OCI-LY7 (cell line): Measurements from ENCODE around the gene VAMP2. TPM values are rescaled to one million over a fixed set of nuclear protein-coding genes. Genes with fewer than 3 reads are reported as not detected.
A peak's percentile ranks its signal among the peaks of the same experiment; 100 is the strongest.

Experiments
- BruUV-seq: library from RNA; stranded (reverse); fragments of 400-500 nt; replicated peaks from 2 replicates; lab custom pipeline; 2021; lab: Mats Ljungman, UMichigan
- CTCF ChIA-PET: fragments of 300-600 bp; sonication (Branson Sonifier 250); formaldehyde crosslinking; loops from one replicate; lab custom pipeline; 2022; ENCODE audit warnings: antibody characterized with exemption; ENCODE audit not compliant: unreplicated experiment; lab: Charles Lee
- POLR2A ChIA-PET: fragments of 300-600 bp; sonication (Branson Sonifier 250); formaldehyde crosslinking; loops from one replicate; lab custom pipeline; 2022; ENCODE audit warnings: antibody characterized with exemption; lab: Charles Lee
- DNase-seq: peaks from one replicate; pipeline ENCODE4 v3.0.0-alpha.2; 2015; ENCODE audit warnings: low spot score
- H2AFZ ChIP-seq: fragments of 200-600 bp; sonication (generic), shearing (Covaris generic); 2 replicates; pipeline ENCODE4 v1.6.1; 2014; ENCODE audit warnings: mild to moderate bottlenecking, antibody characterized with exemption, low read length, moderate library complexity
- H3K27ac ChIP-seq: fragments of 200-600 bp; sonication (generic); 2 replicates; pipeline ENCODE4 v1.5.1; 2014; ENCODE audit warnings: mixed run types, low read depth, mild to moderate bottlenecking, moderate library complexity, low read length, inconsistent platforms; ENCODE audit not compliant: poor library complexity, severe bottlenecking
- H3K36me3 ChIP-seq: fragments of 200-600 bp; sonication (generic); 2 replicates; pipeline ENCODE4 v1.6.1; 2014; ENCODE audit warnings: mild to moderate bottlenecking, antibody characterized with exemption, low read length, moderate library complexity, mixed read lengths; ENCODE audit not compliant: insufficient read depth
- H3K4me1 ChIP-seq: fragments of 200-600 bp; sonication (generic); 2 replicates; pipeline ENCODE4 v1.5.1; 2014; ENCODE audit warnings: mild to moderate bottlenecking, low read length; ENCODE audit not compliant: insufficient read depth, poor library complexity, severe bottlenecking
- H3K4me2 ChIP-seq: fragments of 200-600 bp; sonication (generic); 2 replicates; pipeline ENCODE4 v1.6.1; 2014; ENCODE audit warnings: mild to moderate bottlenecking, low read length
- H3K4me3 ChIP-seq: fragments of 200-600 bp; sonication (generic); 2 replicates; pipeline ENCODE4 v1.5.1; 2014; ENCODE audit warnings: mild to moderate bottlenecking, low read depth, low read length; ENCODE audit not compliant: poor library complexity, severe bottlenecking
- H3K79me2 ChIP-seq: fragments of 200-600 bp; sonication (generic); 2 replicates; pipeline ENCODE4 v1.6.1; 2016; ENCODE audit warnings: low read depth, mild to moderate bottlenecking, low read length, moderate library complexity, mixed read lengths; ENCODE audit not compliant: insufficient read depth
- H3K9me2 ChIP-seq: fragments of 200-600 bp; sonication (generic); 2 replicates; pipeline ENCODE4 v1.6.1; 2016; ENCODE audit warnings: mild to moderate bottlenecking, low read length, mixed read lengths; ENCODE audit not compliant: insufficient read depth
- H3K9me3 ChIP-seq: fragments of 200-600 bp; sonication (generic); 2 replicates; pipeline ENCODE4 v1.6.1; 2014; ENCODE audit warnings: mild to moderate bottlenecking, mixed run types, low read length, mixed read lengths
- H4K20me1 ChIP-seq: fragments of 200-600 bp; sonication (generic); 2 replicates; pipeline ENCODE4 v1.6.1; 2014; ENCODE audit warnings: mild to moderate bottlenecking, antibody characterized with exemption, low read length, moderate library complexity, mixed read lengths; ENCODE audit not compliant: insufficient read depth
- CTCF ChIP-seq: fragments of 200-600 bp; sonication (generic); conservative IDR thresholded peaks from 2 replicates; pipeline ENCODE4 v1.5.1; 2014; ENCODE audit warnings: mild to moderate bottlenecking, antibody characterized with exemption, low read length, moderate library complexity, mixed read lengths
- EZH2phosphoT487 ChIP-seq: fragments of 200-600 bp; sonication (generic); IDR thresholded peaks from 2 replicates; pipeline ENCODE4 v1.6.1; 2018; ENCODE audit warnings: low read depth, borderline replicate concordance, mild to moderate bottlenecking, mixed run types, antibody characterized with exemption, low read length, moderate library complexity, mixed read lengths
- intact Hi-C: fragments of 100-400 bp; cut with micrococcal nuclease; formaldehyde crosslinking; loops from one replicate; pipeline ENCODE4 v1.10.0; 2022; ENCODE audit not compliant: unreplicated experiment
- total RNA-seq, 2 experiments: library from RNA; depleted of rRNA in 1 of 2; stranded (reverse); fragments of >200 nt in 1 of 2; shearing (Covaris generic) in 1 of 2; gene quantifications; 2 replicates each; pipeline ENCODE4 v1.2.3, GENCODE V29; 2014 to 2022

Gene VAMP2
- total RNA-seq, 2 experiments from 2014 or later, result 21.2 to 40.9 TPM

DNA sequence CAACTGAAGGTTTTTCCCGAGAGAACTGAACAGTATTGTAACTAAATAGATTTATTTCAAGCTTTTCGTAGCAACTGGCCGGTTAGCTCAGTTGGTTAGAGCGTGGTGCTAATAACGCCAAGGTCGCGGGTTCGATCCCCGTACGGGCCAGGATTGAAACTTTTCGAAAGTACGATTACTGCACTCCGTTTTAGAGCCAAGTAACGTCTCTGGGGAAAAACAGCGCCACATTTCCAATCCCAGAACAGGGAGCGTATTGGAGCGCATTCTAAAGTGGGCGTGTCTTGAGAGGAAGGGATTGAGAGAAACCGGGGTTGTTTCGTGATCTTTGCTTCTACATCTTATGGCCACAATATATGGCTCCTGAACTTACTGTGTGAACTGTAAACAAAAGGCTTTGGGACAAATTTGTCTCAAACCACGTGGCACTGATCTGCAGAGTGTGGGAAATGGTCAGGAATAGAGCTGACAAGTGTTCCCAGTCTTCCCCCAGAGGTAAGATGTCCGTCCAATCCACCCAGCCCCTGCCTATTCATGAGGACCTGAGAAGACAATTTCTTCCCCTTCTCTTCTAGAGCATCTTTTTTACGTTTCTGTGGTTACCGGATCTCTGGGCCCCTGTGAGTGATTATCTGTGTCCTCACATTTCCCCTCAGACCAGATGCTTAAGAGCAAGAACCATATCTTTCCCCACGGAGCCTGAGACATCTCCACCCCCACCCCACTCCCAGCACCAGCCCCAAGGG is 24.9 kb upstream of the VAMP2 start:
- peak overlapping the region; percentile 44; the same call in 1 of the 2 replicates for H2AFZ ChIP-seq
- intact Hi-C loops, result loop anchor here (1.0 kb wide), 6 partner anchors 23 to 67 kb away; partner anchors contain the start of gene AURKB
- H3K4me3 ChIP-seq, result peak overlapping the region; percentile 83
- ChIA-PET CTCF (interaction anchor here (0.6 to 0.9 kb wide), 2 partner anchors 13 to 34 kb away, joined by 5 to 7 read pairs; no protein-coding TSS in a partner anchor), POLR2A (interaction anchor here (0.6 to 2.2 kb wide), 7 partner anchors 11 to 352 kb away, joined by 3 to 9 read pairs (median 3); partner anchors contain the start of genes AURKB, PFAS and SLC25A35)
- peaks cover 11% of the 10 kb centered on the region; the same call in 1 of the 2 replicates for H3K79me2 ChIP-seq
- DNase-seq, result peak; percentile 93
- TF ChIP-seq CTCF (0 out of 2 replicates have a peak, but pooled peaks have one; percentile 12), EZH2phosphoT487 (no peak)
- no peaks in the 10 kb centered on the region for H3K9me2 ChIP-seq
- peaks cover 36% of the 10 kb centered on the region for H3K4me1 ChIP-seq
- H3K4me2 ChIP-seq, result peak overlapping the region; percentile 91
- BruUV-seq, result TSS peak; percentile 100
- no peaks in the 10 kb centered on the region for H3K36me3 ChIP-seq
- H3K27ac ChIP-seq, result peak overlapping the region; percentile 92
- H3K9me3 ChIP-seq, result no peaks in the 10 kb centered on the region
- H4K20me1 ChIP-seq, result peaks cover 6% of the 10 kb centered on the region; the same call in 1 of the 2 replicates

GRCh38 chr17:8186787-8187516 is 24.2 kb upstream of the VAMP2 start:
- peaks cover 31% of the 10 kb centered on the region for H3K4me1 ChIP-seq
- H3K4me3 ChIP-seq, result peak overlapping the region; percentile 83
- H3K79me2 ChIP-seq, result peaks cover 11% of the 10 kb centered on the region; the same call in 1 of the 2 replicates
- no peaks in the 10 kb centered on the region for H3K9me2 ChIP-seq
- DNase-seq, result peak; percentile 93
- intact Hi-C loops, result loop anchor here (1.0 kb wide), 7 partner anchors 23 to 113 kb away; partner anchors contain the start of gene AURKB
- H4K20me1 ChIP-seq, result peaks cover 6% of the 10 kb centered on the region; the same call in 1 of the 2 replicates
- no peaks in the 10 kb centered on the region for H3K9me3 ChIP-seq
- TF ChIP-seq CTCF (0 out of 2 replicates have a peak, but pooled peaks have one; percentile 61), EZH2phosphoT487 (no peak)
- ChIA-PET POLR2A (interaction anchor here (0.6 to 2.2 kb wide), 8 partner anchors 12 to 351 kb away, joined by 3 to 9 read pairs (median 4); partner anchors contain the start of genes AURKB and SLC25A35), CTCF (no interaction called here)
- peak overlapping the region; percentile 91 for H3K4me2 ChIP-seq
- peak overlapping the region; percentile 92 for H3K27ac ChIP-seq
- no peaks in the 10 kb centered on the region for H3K36me3 ChIP-seq
- no TSS peak for BruUV-seq
- H2AFZ ChIP-seq, result peak overlapping the region; percentile 75; the same call in 1 of the 2 replicates
